Embryonic facial prominence (tissue), 1 donor: Measurements from ENCODE around the gene TPI1.

Experiments used
- DNase-seq: peaks from one replicate; pipeline ENCODE4 v3.0.0-alpha.2; 2016; ENCODE audit errors: extremely low spot score

The TPI1 gene

GRCh38 chr12:6917491-6918231 is 50.3 kb downstream of the TPI1 start:
- no peak for DNase-seq

- DNase-seq = no peak
Measured at GRCh38 chr12:6919588-6919987, 52.3 kb downstream of the TPI1 start.
